Breast epithelium (tissue), 3 donors: ENCODE measurements around the gene TUBGCP5.

Source experiments
- CTCF ChIP-seq, 3 donors: fragments of 450-650 bp; IDR thresholded peaks; one replicate each; pipeline ENCODE4 v1.5.1; 2016 to 2017; ENCODE audit warnings: antibody characterized with exemption in 3 of 3, mild to moderate bottlenecking in 3 of 3, moderate library complexity in 3 of 3
- POLR2A ChIP-seq: fragments of 450-650 bp; IDR thresholded peaks from one replicate; pipeline ENCODE4 v1.6.1; 2016; ENCODE audit warnings: antibody characterized with exemption, mild to moderate bottlenecking, moderate library complexity
- POLR2AphosphoS5 ChIP-seq, 3 donors: sonication (generic); formaldehyde crosslinking; IDR thresholded peaks; one replicate each; pipeline ENCODE4 v1.6.1; 2017; ENCODE audit warnings: antibody characterized with exemption in 3 of 3

GRCh38 chr15:22955544-22956119 is 83.7 kb downstream of the TUBGCP5 start:
- TF ChIP-seq CTCF (IDR thresholded peaks at IDR 0.05) (no peak), POLR2A (no peak), POLR2AphosphoS5 (IDR thresholded peaks at IDR 0.05) (no peak)
